ENCODE results near the gene CEP170B. TPM values are rescaled to one million over a fixed set of nuclear protein-coding genes. Genes with fewer than 3 reads are reported as not detected.

CEP170B gene
- total and polyA plus RNA-seq, 2 of the 13 experiments (the other 11 are each of a cell fraction or from before 2014, with no cell fraction given) = 4.3 to 8.8 TPM

- Histone ChIP-seq H2AFZ (ENCODE audit: low read length) (no peak overlapping the region), H3K4me3 (replicated peaks in 1 of 3; ENCODE audit: insufficient read depth in 1 of 3, low read depth in 2 of 3, low read length in 3 of 3) (no peak overlapping the region), H3K27me3 (ENCODE audit: control insufficient read depth in 1 of 2, insufficient read depth in 2 of 2, low read length in 2 of 2) (peaks cover 25 to 67% of the 10 kb centered on the region in 2 experiments; a peak in 4 of 5 replicates), H3K9ac (ENCODE audit: insufficient read depth, low read depth, low read length) (no peak overlapping the region), H3K27ac (ENCODE audit: extremely low read length, insufficient read depth, low read length) (no peak overlapping the region), H3K4me1 (ENCODE audit: insufficient read depth, low read length) (no peaks in the 10 kb centered on the region), H3K4me2 (ENCODE audit: low read depth, low read length) (no peak overlapping the region), H3K36me3 (replicated peaks in 1 of 2; ENCODE audit: control insufficient read depth in 1 of 2, insufficient read depth in 2 of 2, low read length in 2 of 2) (no peaks in the 10 kb centered on the region), H3K9me3 (ENCODE audit: low read length) (no peaks in the 10 kb centered on the region), H3K79me2 (ENCODE audit: insufficient read depth, low read length) (no peaks in the 10 kb centered on the region), H4K20me1 (ENCODE audit: insufficient read depth, low read length) (no peaks in the 10 kb centered on the region)
- no peak for TF ChIP-seq ZNF558 (CRISPR knock-in tag; IDR thresholded peaks at IDR 0.05; ENCODE audit: borderline replicate concordance)
- no peak for TF ChIP-seq ZFP82 (CRISPR knock-in tag; IDR thresholded peaks at IDR 0.05; ENCODE audit: borderline replicate concordance)
- POLR2A ChIA-PET = no interaction called here
- CTCF ChIA-PET (ENCODE audit: low intra/inter-chr PET ratio, low total read pairs) = no interaction called here
- no TSS peak for BruUV-seq (replicated peaks)
- intact Hi-C loops (cut with micrococcal nuclease; ENCODE audit: unreplicated experiment) (no loop called here), in situ Hi-C loops (cut with HindIII; ENCODE audit: extremely low pct_ligation_motif_present, low pct_unique_long_range_greater_than_20kb) (no loop called here)
- FAIRE-seq = no peak
- no peak for ATAC-seq
- WGBS (ENCODE audit: low lambda C conversion rate) = no CpG with 5 or more reads among the region's 10 CpGs
- no peak for DNase-seq (ENCODE audit: low spot score)
Measured at GRCh38 chr14:104927432-104927816, 62.4 kb downstream of the CEP170B start.

- no peaks in the 10 kb centered on the region; the same call in 1 of the 2 replicates for H3K4me1 ChIP-seq (ENCODE audit: insufficient read depth, low read length)
- no peaks in the 10 kb centered on the region for H3K9me3 ChIP-seq (ENCODE audit: low read length)
- WGBS (ENCODE audit: low lambda C conversion rate) = 3% methylated on average over 4 of the region's 8 CpGs
- H3K27me3 ChIP-seq (ENCODE audit: control insufficient read depth in 1 of 2, insufficient read depth in 2 of 2, low read length in 2 of 2) = peaks cover 28 to 72% of the 10 kb centered on the region in 2 experiments; a peak in 4 of 5 replicates
- no peaks in the 10 kb centered on the region for H3K36me3 ChIP-seq (replicated peaks in 1 of 2; ENCODE audit: control insufficient read depth in 1 of 2, insufficient read depth in 2 of 2, low read length in 2 of 2)
- no peak overlapping the region for H3K4me3 ChIP-seq (replicated peaks in 1 of 3; ENCODE audit: insufficient read depth in 1 of 3, low read depth in 2 of 3, low read length in 3 of 3)
- H2AFZ ChIP-seq (ENCODE audit: low read length) = no peak overlapping the region
- CTCF ChIA-PET (ENCODE audit: low intra/inter-chr PET ratio, low total read pairs) = no interaction called here
- no peaks in the 10 kb centered on the region for H3K79me2 ChIP-seq (ENCODE audit: insufficient read depth, low read length)
- intact Hi-C loops (cut with micrococcal nuclease; ENCODE audit: unreplicated experiment) (no loop called here), in situ Hi-C loops (cut with HindIII; ENCODE audit: extremely low pct_ligation_motif_present, low pct_unique_long_range_greater_than_20kb) (no loop called here)
- TF ChIP-seq MED13 (CRISPR knock-in tag; IDR thresholded peaks at IDR 0.05) = no peak
- no peak for TF ChIP-seq PHF20 (CRISPR knock-in tag; IDR thresholded peaks at IDR 0.05)
- no peak for TF ChIP-seq GZF1 (CRISPR knock-in tag; IDR thresholded peaks at IDR 0.05)
- no peak for TF ChIP-seq ZNF75D (CRISPR knock-in tag; IDR thresholded peaks at IDR 0.05; ENCODE audit: borderline replicate concordance)
- no peak for TF ChIP-seq ZZZ3 (CRISPR knock-in tag; IDR thresholded peaks at IDR 0.05; ENCODE audit: borderline replicate concordance)
- BruUV-seq (replicated peaks) = no TSS peak
- FAIRE-seq (no peak), ATAC-seq (no peak), DNase-seq (ENCODE audit: low spot score) (no peak)
- no peaks in the 10 kb centered on the region for H4K20me1 ChIP-seq (ENCODE audit: insufficient read depth, low read length)
- POLR2A ChIA-PET = no interaction called here
- no peak overlapping the region for H3K9ac ChIP-seq (ENCODE audit: insufficient read depth, low read depth, low read length)
- H3K27ac ChIP-seq (ENCODE audit: extremely low read length, insufficient read depth, low read length) = no peak overlapping the region
- no peak overlapping the region for H3K4me2 ChIP-seq (ENCODE audit: low read depth, low read length)
Measured at GRCh38 chr14:104927901-104928300, 62.8 kb downstream of the CEP170B start.
